Spleen (tissue), 11 donors: Measurements from ENCODE around the gene MYLK. TPM values are rescaled to one million over a fixed set of nuclear protein-coding genes. Genes with fewer than 3 reads are reported as not detected.

Source experiments
- DNase-seq: peaks from one replicate; pipeline ENCODE4 v3.0.0-alpha.2; 2020
- H3K27ac ChIP-seq, 8 donors: fragments of 200-600 bp; sonication (generic) in 7 of 8; 1 replicate in 4 of 8; 2 replicates in 4 of 8; pipeline versions ENCODE4 v1.5.0 to v1.8.0; 2016 to 2021; ENCODE audit warnings: inconsistent platforms in 4 of 8, mild to moderate bottlenecking in 4 of 8, moderate library complexity in 1 of 8
- H3K27me3 ChIP-seq, 7 donors: fragments of 200-600 bp; sonication (generic) in 6 of 7; replicated peaks in 1 of 7; 1 replicate in 4 of 7; 2 replicates in 3 of 7; pipeline versions ENCODE4 v1.5.0 to v1.8.0; 2016 to 2021; ENCODE audit warnings: inconsistent platforms in 3 of 7, mild to moderate bottlenecking in 1 of 7
- H3K36me3 ChIP-seq, 6 donors: fragments of 200-600 bp; sonication (generic) in 5 of 6; 1 replicate in 4 of 6; 2 replicates in 2 of 6; pipeline versions ENCODE4 v1.5.0 to v1.8.0; 2016 to 2021; ENCODE audit warnings: inconsistent platforms in 2 of 6
- H3K4me1 ChIP-seq, 6 donors: fragments of 200-600 bp; sonication (generic) in 5 of 6; 1 replicate in 3 of 6; 2 replicates in 3 of 6; pipeline versions ENCODE4 v1.5.0 to v1.8.0; 2016 to 2021; ENCODE audit warnings: inconsistent platforms in 3 of 6
- H3K4me3 ChIP-seq, 8 donors: fragments of 200-600 bp; sonication (generic) in 7 of 8; 1 replicate in 4 of 8; 2 replicates in 4 of 8; pipeline versions ENCODE4 v1.5.0 to v1.8.0; 2016 to 2021; ENCODE audit warnings: inconsistent platforms in 4 of 8, mild to moderate bottlenecking in 4 of 8, moderate library complexity in 2 of 8
- H3K9me3 ChIP-seq, 8 donors: fragments of 200-600 bp; sonication (generic) in 7 of 8; 1 replicate in 4 of 8; 2 replicates in 4 of 8; pipeline versions ENCODE4 v1.5.0 to v1.8.0; 2016 to 2021; ENCODE audit warnings: inconsistent platforms in 4 of 8
- CTCF ChIP-seq, 11 experiments: fragments of 200-600 bp in 7 of 11; fragments of 450-650 bp in 4 of 11; sonication (generic) in 4 of 11; IDR thresholded peaks in 8 of 11; conservative IDR thresholded peaks in 3 of 11; 1 replicate in 7 of 11; 2 replicates in 4 of 11; pipeline versions ENCODE4 v1.4.0 to v1.8.0; 2016 to 2021; ENCODE audit warnings: antibody characterized with exemption in 11 of 11, inconsistent platforms in 4 of 11, mild to moderate bottlenecking in 1 of 11
- POLR2A ChIP-seq, 3 donors: fragments of 450-650 bp; IDR thresholded peaks; one replicate each; pipeline ENCODE4 v1.5.1; 2017; ENCODE audit warnings: antibody characterized with exemption in 3 of 3, mild to moderate bottlenecking in 1 of 3
- POLR2AphosphoS5 ChIP-seq, 3 donors: sonication (generic); formaldehyde crosslinking; IDR thresholded peaks; one replicate each; pipeline ENCODE4 v1.5.1; 2017; ENCODE audit warnings: antibody characterized with exemption in 3 of 3
- WGBS, 5 donors: extraction: QIAGEN DNeasy Blood & Tissue Kit in 3 of 5; methylation state at CpG; one replicate each; pipeline versions ENCODE4 v1.1.5 to v1.1.7; 2013 to 2018; 5-methylcytosine and 5-hydroxymethylcytosine counted together
- intact Hi-C: fragments of 100-400 bp; cut with DNase I; formaldehyde crosslinking; loops from one replicate; pipeline ENCODE4 v1.15.0; 2023; ENCODE audit warnings: low total_unique reads
- polyA plus RNA-seq, 3 donors: library from polyadenylated mRNA; stranded (reverse); fragments of 200-250 nt; gene quantifications; one replicate each; pipeline ENCODE4 v1.2.1, GENCODE V29; 2013
- total RNA-seq, 7 donors: library from RNA; depleted of rRNA in 3 of 7; stranded (reverse); fragments of >200 nt in 3 of 7; fragmentation: NEBNext Ultra II Directional in 4 of 7; extraction: Animal tissue kit (Norgen Biotek cat#: 25700) in 4 of 7; gene quantifications; one replicate each; pipeline versions ENCODE4 v1.1.0 to v1.2.1, GENCODE V29; 2016 to 2021
- donor health status: healthy with polysubstance abuse.
- donor health status: DM: no; HTN: no; CAD: no; lungs with moderate emphysema.
- donor health status: DM: no; HTN: no; CAD: no.
- donor health status: Bipolar disorder and iron deficiency.
- donor health status: healthy.
- donor health status: DM: no; HTN: no; CAD: no.
- donor health status: DM: yes; HTN: yes; CAD: no.

Gene MYLK
- total and polyA plus RNA-seq, 10 donors, result 11.1 to 343 (median 154) TPM

DNA sequence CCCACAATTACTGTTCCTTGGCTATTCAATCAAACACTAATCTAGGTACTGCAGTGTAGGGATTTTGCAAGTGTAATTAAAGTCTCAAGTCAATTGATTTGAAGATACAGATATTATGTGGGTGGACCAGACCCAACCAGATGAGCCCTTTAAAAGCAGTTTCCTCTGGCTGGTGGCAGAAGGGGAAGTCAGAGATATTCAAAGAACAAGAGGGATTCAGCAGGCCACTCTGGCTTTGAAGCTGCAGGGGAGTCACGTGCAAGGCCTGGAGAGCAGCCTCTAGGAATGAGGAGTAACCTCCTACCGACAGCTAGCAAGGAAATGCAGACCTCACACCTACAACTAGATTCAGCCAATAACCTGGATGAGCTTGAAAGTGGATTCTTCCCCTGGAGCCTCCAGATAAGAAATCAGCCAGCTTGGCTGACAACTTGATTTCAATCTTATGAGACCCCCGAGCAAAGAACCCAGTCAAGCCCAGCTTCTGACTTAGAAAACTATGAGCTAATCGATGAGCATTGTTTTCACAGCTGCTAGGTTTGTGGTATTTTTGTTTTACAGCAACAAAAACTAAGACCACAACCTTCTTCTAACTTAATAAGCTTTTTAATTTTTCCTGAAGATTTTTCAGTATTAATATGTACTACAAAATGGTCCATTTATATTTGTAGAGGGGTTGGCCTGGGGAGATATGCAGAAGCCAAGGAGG, 312.7 kb downstream of the MYLK start:
- DNase-seq, result no peak
- H3K27me3 ChIP-seq, result no peaks in the 10 kb centered on the region
- H3K27ac ChIP-seq, result no peak overlapping the region
- intact Hi-C loops, result no loop called here
- no peak for TF ChIP-seq POLR2A (IDR thresholded peaks at IDR 0.05)
- TF ChIP-seq CTCF (IDR thresholded peaks at IDR 0.05 in 8 of 11, conservative IDR thresholded peaks at IDR 0.05 in 3 of 11), result no peak
- no peak for TF ChIP-seq POLR2AphosphoS5 (IDR thresholded peaks at IDR 0.05)
- H3K4me1 ChIP-seq, result peaks cover 0 to 20% (median 5%) of the 10 kb centered on the region in 6 donors
- H3K9me3 ChIP-seq, result no peaks in the 10 kb centered on the region
- H3K36me3 ChIP-seq, result peaks cover 0 to 25% (median 0%) of the 10 kb centered on the region in 6 donors
- no peak overlapping the region for H3K4me3 ChIP-seq
- 51 to 65% (median 60%) methylated on average over 4 of the region's 4 CpGs for WGBS, 5 donors

GRCh38 chr3:123568875-123569274, 315.3 kb downstream of the MYLK start:
- peaks cover 0 to 7% (median 0%) of the 10 kb centered on the region in 6 donors for H3K4me1 ChIP-seq
- peaks cover 0 to 41% (median 4%) of the 10 kb centered on the region in 6 donors for H3K36me3 ChIP-seq
- TF ChIP-seq POLR2A (IDR thresholded peaks at IDR 0.05) (no peak), POLR2AphosphoS5 (IDR thresholded peaks at IDR 0.05) (no peak), CTCF (IDR thresholded peaks at IDR 0.05 in 8 of 11, conservative IDR thresholded peaks at IDR 0.05 in 3 of 11) (no peak)
- H3K9me3 ChIP-seq, result no peaks in the 10 kb centered on the region
- no peak overlapping the region for H3K4me3 ChIP-seq
- no peak for DNase-seq
- intact Hi-C loops, result no loop called here
- no peaks in the 10 kb centered on the region for H3K27me3 ChIP-seq
- H3K27ac ChIP-seq, result no peak overlapping the region

DNA sequence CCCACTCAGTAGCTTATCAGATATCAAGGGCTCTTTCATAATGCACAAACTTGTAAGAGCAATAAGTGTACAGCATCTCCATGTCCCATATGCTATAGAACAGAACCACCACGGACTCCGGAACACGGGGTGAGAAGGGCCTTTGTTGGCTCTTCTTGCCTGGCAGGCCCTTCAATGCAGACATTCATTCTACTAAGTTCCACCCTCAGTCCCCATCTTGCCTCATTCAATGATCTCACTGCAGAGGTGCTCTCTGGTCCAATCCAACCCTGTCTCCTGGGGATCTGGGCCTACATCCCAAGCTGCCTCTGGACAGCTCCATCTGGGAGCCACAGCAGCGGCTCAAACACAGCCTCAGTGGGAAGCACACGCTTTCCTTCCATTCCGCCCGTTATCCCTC, 316.1 kb downstream of the MYLK start:
- WGBS, 5 donors, result 95 to 98% (median 96%) methylated on average over 7 of the region's 7 CpGs
- H3K27ac ChIP-seq, result no peak overlapping the region
- no peaks in the 10 kb centered on the region for H3K9me3 ChIP-seq
- DNase-seq, result no peak
- intact Hi-C loops, result no loop called here
- peaks cover 0 to 7% (median 0%) of the 10 kb centered on the region in 6 donors for H3K4me1 ChIP-seq
- no peak overlapping the region for H3K4me3 ChIP-seq
- H3K36me3 ChIP-seq, result peaks cover 0 to 44% (median 4%) of the 10 kb centered on the region in 6 donors
- H3K27me3 ChIP-seq, result no peaks in the 10 kb centered on the region
- TF ChIP-seq POLR2A (IDR thresholded peaks at IDR 0.05), result no peak
- TF ChIP-seq POLR2AphosphoS5 (IDR thresholded peaks at IDR 0.05), result no peak
- no peak for TF ChIP-seq CTCF (IDR thresholded peaks at IDR 0.05 in 8 of 11, conservative IDR thresholded peaks at IDR 0.05 in 3 of 11)

GRCh38 chr3:123564056-123564455, 320.1 kb downstream of the MYLK start:
- no peaks in the 10 kb centered on the region for H3K9me3 ChIP-seq
- H3K27me3 ChIP-seq, result no peaks in the 10 kb centered on the region
- 90 to 98% (median 96%) methylated on average over 6 of the region's 6 CpGs for WGBS, 5 donors
- no peak overlapping the region for H3K27ac ChIP-seq
- TF ChIP-seq POLR2AphosphoS5 (IDR thresholded peaks at IDR 0.05) (no peak), POLR2A (IDR thresholded peaks at IDR 0.05) (no peak), CTCF (IDR thresholded peaks at IDR 0.05 in 8 of 11, conservative IDR thresholded peaks at IDR 0.05 in 3 of 11) (no peak)
- peaks cover 0 to 41% (median 4%) of the 10 kb centered on the region in 6 donors for H3K36me3 ChIP-seq
- no peak for DNase-seq
- peaks cover 0 to 2% (median 0%) of the 10 kb centered on the region in 6 donors for H3K4me1 ChIP-seq
- intact Hi-C loops, result no loop called here
- no peak overlapping the region for H3K4me3 ChIP-seq
